H9 (cell line): ENCODE data around the gene ATXN10. TPM values are rescaled to one million over a fixed set of nuclear protein-coding genes. Genes with fewer than 3 reads are reported as not detected.

Experiments used
- DNase-seq: peaks from one replicate; pipeline ENCODE4 v3.0.0-alpha.2; 2017
- H2AFZ ChIP-seq: one replicate; pipeline ENCODE4 v1.6.1; 2013; ENCODE audit warnings: mild to moderate bottlenecking, low read length, control low read depth, moderate library complexity
- H2AK5ac ChIP-seq: 2 replicates; pipeline ENCODE4 v1.6.1; 2013; ENCODE audit warnings: low read length, control low read depth, mixed read lengths; ENCODE audit not compliant: insufficient read length
- H2BK120ac ChIP-seq: one replicate; pipeline ENCODE4 v1.6.1; 2013; ENCODE audit warnings: low read depth, mild to moderate bottlenecking, low read length, control low read depth, inconsistent platforms; ENCODE audit not compliant: poor library complexity, severe bottlenecking
- H2BK12ac ChIP-seq: 2 replicates; pipeline ENCODE4 v1.6.1; 2013; ENCODE audit warnings: low read length, control low read depth, mixed read lengths, low read depth; ENCODE audit not compliant: insufficient read length
- H2BK15ac ChIP-seq: 2 replicates; pipeline ENCODE4 v1.6.1; 2013; ENCODE audit warnings: low read depth, low read length, control low read depth
- H2BK20ac ChIP-seq: one replicate; pipeline ENCODE4 v1.6.1; 2013; ENCODE audit warnings: low read depth, mild to moderate bottlenecking, low read length, control low read depth, inconsistent platforms; ENCODE audit not compliant: poor library complexity, severe bottlenecking
- H2BK5ac ChIP-seq: 2 replicates; pipeline ENCODE4 v1.6.1; 2013; ENCODE audit warnings: low read length, control low read depth, mixed read lengths; ENCODE audit not compliant: insufficient read length
- H3K14ac ChIP-seq: 2 replicates; pipeline ENCODE4 v1.6.1; 2013; ENCODE audit warnings: low read length, control low read depth; ENCODE audit not compliant: insufficient read depth
- H3K18ac ChIP-seq: 2 replicates; pipeline ENCODE4 v1.6.1; 2013; ENCODE audit warnings: low read depth, mild to moderate bottlenecking, mixed read lengths, low read length, control low read depth; ENCODE audit not compliant: insufficient read length
- H3K23ac ChIP-seq: 2 replicates; pipeline ENCODE4 v1.6.1; 2013; ENCODE audit warnings: low read length, control low read depth, mixed read lengths, low read depth; ENCODE audit not compliant: insufficient read length
- H3K23me2 ChIP-seq: 2 replicates; pipeline ENCODE4 v1.6.1; 2013; ENCODE audit warnings: low read depth, mild to moderate bottlenecking, mixed read lengths, low read length, control low read depth; ENCODE audit not compliant: insufficient read length, poor library complexity, severe bottlenecking
- H3K27ac ChIP-seq: 2 replicates; pipeline ENCODE4 v1.5.1; 2013; ENCODE audit warnings: low read length, control low read depth, mixed read lengths, low read depth; ENCODE audit not compliant: insufficient read length
- H3K27me3 ChIP-seq: 2 replicates; pipeline ENCODE4 v1.6.1; 2013; ENCODE audit warnings: low read length, control low read depth, inconsistent platforms; ENCODE audit not compliant: insufficient read depth
- H3K4ac ChIP-seq: 2 replicates; pipeline ENCODE4 v1.6.1; 2013; ENCODE audit warnings: low read depth, mild to moderate bottlenecking, control low read depth, inconsistent platforms, low read length, moderate library complexity
- H3K4me1 ChIP-seq: 2 replicates; pipeline ENCODE4 v1.6.1; 2013; ENCODE audit warnings: low read length, control low read depth, inconsistent platforms; ENCODE audit not compliant: insufficient read depth
- H3K4me2 ChIP-seq: 2 replicates; pipeline ENCODE4 v1.6.1; 2013; ENCODE audit warnings: low read length, control low read depth, mixed read lengths; ENCODE audit not compliant: insufficient read length, insufficient read depth
- H3K56ac ChIP-seq: 2 replicates; pipeline ENCODE4 v1.6.1; 2013; ENCODE audit warnings: low read depth, mild to moderate bottlenecking, mixed read lengths, low read length, control low read depth; ENCODE audit not compliant: insufficient read length
- H3K79me1 ChIP-seq: 2 replicates; pipeline ENCODE4 v1.6.1; 2013; ENCODE audit warnings: low read depth, mild to moderate bottlenecking, moderate library complexity, low read length, control low read depth, inconsistent platforms; ENCODE audit not compliant: insufficient read depth, poor library complexity, severe bottlenecking
- H3K79me2 ChIP-seq: 2 replicates; pipeline ENCODE4 v1.6.1; 2013; ENCODE audit warnings: low read length, control low read depth, inconsistent platforms; ENCODE audit not compliant: insufficient read depth
- H3K9ac ChIP-seq: 2 replicates; pipeline ENCODE4 v1.6.1; 2013; ENCODE audit warnings: low read length, control low read depth, mixed read lengths; ENCODE audit not compliant: insufficient read length; ENCODE audit errors: extremely low read depth
- H3K9me3 ChIP-seq: one replicate; pipeline ENCODE4 v1.6.1; 2013; ENCODE audit warnings: low read depth, low read length, inconsistent platforms; ENCODE audit not compliant: control insufficient read depth
- H3T11ph ChIP-seq: one replicate; pipeline ENCODE4 v1.6.1; 2013; ENCODE audit warnings: mild to moderate bottlenecking, low read length, control low read depth, inconsistent platforms
- H4K20me1 ChIP-seq: one replicate; pipeline ENCODE4 v1.6.1; 2013; ENCODE audit not compliant: control insufficient read depth, insufficient read length, insufficient read depth
- H4K5ac ChIP-seq: 2 replicates; pipeline ENCODE4 v1.6.1; 2013; ENCODE audit warnings: low read depth, mild to moderate bottlenecking, mixed read lengths, low read length, control low read depth; ENCODE audit not compliant: insufficient read length
- H4K8ac ChIP-seq: replicated peaks from 2 replicates; pipeline ENCODE4 v1.6.1; 2013; ENCODE audit warnings: low read length, control low read depth, mixed read lengths, low read depth; ENCODE audit not compliant: insufficient read length
- H4K91ac ChIP-seq: 2 replicates; pipeline ENCODE4 v1.6.1; 2013; ENCODE audit warnings: low read depth, mild to moderate bottlenecking, moderate library complexity, mixed read lengths, low read length, control low read depth; ENCODE audit not compliant: insufficient read length
- H3K27ac Mint-ChIP-seq, 3 experiments: 2 replicates in 2 of 3; 3 replicates in 1 of 3; pipeline ENCODE4 v1.8.0; 2020 to 2021; ENCODE audit warnings: mixed read lengths in 3 of 3, mild to moderate bottlenecking in 1 of 3, moderate library complexity in 1 of 3
- H3K27me3 Mint-ChIP-seq: 2 replicates; pipeline ENCODE4 v1.8.0; 2021; ENCODE audit warnings: low read depth, mild to moderate bottlenecking, moderate library complexity, mixed read lengths
- H3K36me3 Mint-ChIP-seq, 3 experiments: 2 replicates in 2 of 3; 3 replicates in 1 of 3; pipeline ENCODE4 v1.8.0; 2020 to 2021; ENCODE audit warnings: low read depth in 3 of 3, mixed read lengths in 3 of 3; ENCODE audit not compliant: insufficient read depth in 1 of 3
- H3K4me1 Mint-ChIP-seq, 2 experiments: 2 replicates each; pipeline ENCODE4 v1.8.0; 2020; ENCODE audit warnings: mixed read lengths in 2 of 2
- H3K4me3 Mint-ChIP-seq, 2 experiments: 2 replicates in 1 of 2; 3 replicates in 1 of 2; pipeline ENCODE4 v1.8.0; 2020 to 2021; ENCODE audit warnings: mild to moderate bottlenecking in 2 of 2, mixed read lengths in 2 of 2, moderate library complexity in 1 of 2
- H3K9me3 Mint-ChIP-seq, 2 experiments: 2 replicates in 1 of 2; 3 replicates in 1 of 2; pipeline ENCODE4 v1.8.0; 2020; ENCODE audit warnings: mild to moderate bottlenecking in 2 of 2, mixed read lengths in 2 of 2, moderate library complexity in 1 of 2
- CTCF ChIP-seq: fragments of 200-600 bp; sonication (generic); conservative IDR thresholded peaks from 3 replicates; pipeline ENCODE4 v1.8.0; 2021; ENCODE audit warnings: antibody characterized with exemption, mild to moderate bottlenecking
- WGBS: extraction: QIAGEN DNeasy Blood & Tissue Kit; methylation state at CpG from one replicate; pipeline ENCODE4 v1.1.7; 2013; ENCODE audit warnings: missing lambda C conversion rate, low lambda C conversion rate, mixed read lengths; ENCODE audit not compliant: insufficient read length; ENCODE audit errors: extremely low coverage; 5-methylcytosine and 5-hydroxymethylcytosine counted together
- total RNA-seq: library from RNA; stranded (reverse); gene quantifications from 2 replicates; pipeline ENCODE4 v1.2.1, GENCODE V29; 2021

ATXN10 gene
- total RNA-seq, 1 experiment from 2014 or later: 210 TPM

- DNase-seq: no peak
- WGBS: no CpG with 5 or more reads among the region's 8 CpGs
- H4K8ac ChIP-seq: no peak overlapping the region
These were observed 145.1 kb downstream of the ATXN10 start for GRCh38 chr22:45816776-45817175.

More at GRCh38 chr22:45816776-45817175, 145.1 kb downstream of the ATXN10 start:
- Histone ChIP-seq H3K4ac (no peak overlapping the region), H2BK12ac (no peak overlapping the region), H4K20me1 (no peaks in the 10 kb centered on the region), H3K4me2 (no peak overlapping the region), H2BK5ac (no peak overlapping the region), H3T11ph (no peak overlapping the region), H2BK120ac (no peak overlapping the region), H4K5ac (no peak overlapping the region), H3K4me1 (no peaks in the 10 kb centered on the region), H3K27me3 (no peaks in the 10 kb centered on the region), H3K56ac (no peak overlapping the region), H3K9ac (no peak overlapping the region), H4K91ac (no peak overlapping the region), H2AK5ac (no peak overlapping the region), H3K23me2 (no peaks in the 10 kb centered on the region), H2BK15ac (no peak overlapping the region), H3K79me2 (no peaks in the 10 kb centered on the region), H3K23ac (no peak overlapping the region), H3K27ac (no peak overlapping the region), H3K18ac (no peak overlapping the region), H2BK20ac (no peak overlapping the region), H2AFZ (no peak overlapping the region), H3K14ac (no peak overlapping the region), H3K79me1 (no peaks in the 10 kb centered on the region), H3K9me3 (no peaks in the 10 kb centered on the region)
- peaks cover 13% of the 10 kb centered on the region in 2 experiments for H3K4me1 Mint-ChIP-seq
- H3K4me3 Mint-ChIP-seq: no peak overlapping the region
- no peaks in the 10 kb centered on the region for H3K9me3 Mint-ChIP-seq
- TF ChIP-seq CTCF: no peak
- H3K27me3 Mint-ChIP-seq: no peaks in the 10 kb centered on the region
- H3K36me3 Mint-ChIP-seq: peaks cover 8 to 23% (median 16%) of the 10 kb centered on the region in 3 experiments; a peak in 6 of 7 replicates
- H3K27ac Mint-ChIP-seq: peak overlapping the region in 1 of 3 experiments; percentile 40; a peak in 1 of 7 replicates
